ENCODE measurements around the gene MTERF4.

The MTERF4 gene

DNA sequence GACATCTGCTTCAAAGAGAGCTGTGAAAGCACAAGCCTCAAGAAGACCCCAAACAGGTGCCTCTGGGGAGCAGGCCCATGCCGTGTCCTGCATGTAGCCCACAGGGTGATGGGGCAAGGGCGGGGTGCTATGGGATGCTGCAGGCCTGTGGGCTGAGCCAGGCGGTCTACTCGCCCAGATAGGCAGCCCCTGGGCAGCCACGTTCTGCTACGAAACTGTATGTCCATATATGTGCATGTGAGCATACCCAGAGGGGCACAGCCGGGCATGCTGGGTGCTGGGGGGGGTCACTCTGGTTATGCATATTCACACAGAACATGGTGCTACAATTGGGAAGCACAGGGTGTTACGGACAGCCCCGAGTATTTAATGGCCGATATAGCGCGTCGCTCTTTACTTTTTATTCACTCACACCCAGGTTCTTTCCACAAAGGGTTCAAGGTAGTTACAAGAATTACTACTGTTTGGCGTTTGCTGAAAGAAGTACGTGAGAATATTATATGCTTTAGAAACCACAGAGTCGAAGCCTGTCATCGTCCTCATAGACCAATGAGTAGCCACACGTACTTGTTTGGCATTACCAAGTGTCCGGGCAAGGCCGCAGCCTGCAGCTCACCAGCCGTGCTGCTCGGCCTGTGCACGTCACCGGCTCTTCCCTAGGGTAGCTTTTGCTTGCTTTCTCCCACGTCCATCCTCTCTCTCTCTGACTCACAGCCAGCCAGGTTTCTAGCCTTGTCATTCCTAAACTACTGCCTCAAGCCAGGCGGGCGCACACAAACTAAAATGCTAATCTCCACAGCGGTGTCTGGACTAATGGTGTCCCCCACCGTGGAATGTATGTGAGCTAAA, 14.4 kb downstream of the MTERF4 start:
- TF ChIP-seq CTCF (conservative IDR thresholded peaks at IDR 0.05; ENCODE audit: low read length) = no peak
- no peak for DNase-seq (ENCODE audit: low read depth)
- H3K4me3 ChIP-seq (ENCODE audit: low read length) = no peak overlapping the region

DNA sequence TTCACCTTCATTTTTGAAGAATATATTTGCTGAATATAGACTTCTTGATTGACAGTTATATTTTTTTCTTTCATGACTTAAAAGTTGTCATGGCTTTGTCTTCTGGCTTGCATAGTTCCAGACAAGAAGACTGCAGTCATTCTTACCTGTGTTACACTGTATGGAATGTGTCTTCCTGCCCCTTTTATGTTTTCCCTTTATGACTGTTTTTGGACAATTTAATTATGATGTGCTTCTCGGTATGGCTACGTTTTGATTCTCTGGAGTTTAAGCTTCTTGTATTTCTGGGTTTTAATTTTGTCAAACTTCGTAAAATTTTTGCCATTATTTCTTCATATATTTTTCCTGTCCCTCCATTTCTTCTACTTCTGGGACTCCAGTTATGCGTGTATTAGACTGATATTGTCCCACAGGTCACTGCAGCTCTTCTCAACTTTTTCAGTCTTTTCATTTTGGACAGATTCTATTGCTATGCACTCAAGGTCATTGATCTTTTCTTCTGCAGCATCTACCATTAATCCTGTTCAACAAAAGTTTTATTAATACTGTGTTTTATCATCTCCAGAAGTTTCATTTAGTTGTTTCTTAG, 17.1 kb downstream of the MTERF4 start:
- H3K4me3 ChIP-seq (ENCODE audit: low read length) = no peak overlapping the region
- TF ChIP-seq CTCF (conservative IDR thresholded peaks at IDR 0.05; ENCODE audit: low read length) = no peak
- no peak for DNase-seq (ENCODE audit: low read depth)

DNA sequence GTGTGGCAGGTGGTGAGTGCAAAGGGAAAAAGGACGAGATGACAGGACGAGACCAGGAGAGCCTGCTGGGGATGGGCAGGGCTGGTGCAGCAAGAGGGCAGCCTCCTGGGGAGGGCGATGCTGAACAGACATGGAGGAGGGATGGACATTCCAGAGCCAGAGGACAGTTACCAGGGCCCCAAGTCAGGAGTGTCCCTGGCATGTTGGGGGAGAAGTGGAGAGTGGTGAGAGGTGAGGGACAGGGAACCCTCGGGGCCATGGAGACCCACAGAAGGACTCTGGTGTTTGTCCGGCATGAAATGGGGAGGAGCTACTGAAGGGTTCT, 19.0 kb downstream of the MTERF4 start:
- no peak for DNase-seq (ENCODE audit: low read depth)
- H3K4me3 ChIP-seq (ENCODE audit: low read length) = no peak overlapping the region
- TF ChIP-seq CTCF (conservative IDR thresholded peaks at IDR 0.05; ENCODE audit: low read length) = no peak

DNA sequence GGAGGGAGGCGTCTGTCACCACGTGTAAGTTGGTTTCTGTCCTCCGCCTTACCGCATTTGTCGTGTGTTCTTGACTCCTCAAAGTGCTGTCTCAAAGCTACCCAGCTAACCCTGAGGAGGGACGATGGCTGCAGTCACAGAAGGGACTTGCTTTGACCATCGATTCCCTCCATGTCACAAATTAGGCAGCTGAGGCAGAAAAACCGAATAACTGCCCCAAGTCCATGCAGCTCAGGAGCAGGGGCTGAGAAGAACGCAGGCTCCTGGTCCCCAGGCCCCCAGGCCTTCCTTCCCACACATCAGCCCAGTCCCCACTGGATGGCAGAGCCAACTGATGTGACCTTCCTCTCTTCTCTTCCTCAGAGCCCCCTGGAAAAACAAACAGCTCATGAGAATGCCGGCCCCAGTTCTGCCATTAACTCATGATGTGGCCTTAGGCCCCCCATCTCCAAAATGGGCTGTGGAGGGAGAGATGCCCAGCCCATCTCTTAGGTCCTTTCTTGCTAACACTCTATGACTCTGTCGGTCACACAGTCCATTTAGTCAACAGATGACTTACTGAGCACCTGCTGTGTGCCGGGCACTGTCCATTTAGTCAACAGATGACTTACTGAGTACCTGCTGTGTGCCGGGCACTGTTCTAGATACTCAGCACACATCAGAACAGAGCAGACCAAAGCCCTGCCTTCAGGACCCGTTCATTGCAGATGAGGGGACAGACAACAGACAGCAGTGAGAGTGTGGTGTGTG, 19.6 kb downstream of the MTERF4 start:
- DNase-seq (ENCODE audit: low read depth) = no peak
- no peak for TF ChIP-seq CTCF (conservative IDR thresholded peaks at IDR 0.05; ENCODE audit: low read length)
- no peak overlapping the region for H3K4me3 ChIP-seq (ENCODE audit: low read length)

DNA sequence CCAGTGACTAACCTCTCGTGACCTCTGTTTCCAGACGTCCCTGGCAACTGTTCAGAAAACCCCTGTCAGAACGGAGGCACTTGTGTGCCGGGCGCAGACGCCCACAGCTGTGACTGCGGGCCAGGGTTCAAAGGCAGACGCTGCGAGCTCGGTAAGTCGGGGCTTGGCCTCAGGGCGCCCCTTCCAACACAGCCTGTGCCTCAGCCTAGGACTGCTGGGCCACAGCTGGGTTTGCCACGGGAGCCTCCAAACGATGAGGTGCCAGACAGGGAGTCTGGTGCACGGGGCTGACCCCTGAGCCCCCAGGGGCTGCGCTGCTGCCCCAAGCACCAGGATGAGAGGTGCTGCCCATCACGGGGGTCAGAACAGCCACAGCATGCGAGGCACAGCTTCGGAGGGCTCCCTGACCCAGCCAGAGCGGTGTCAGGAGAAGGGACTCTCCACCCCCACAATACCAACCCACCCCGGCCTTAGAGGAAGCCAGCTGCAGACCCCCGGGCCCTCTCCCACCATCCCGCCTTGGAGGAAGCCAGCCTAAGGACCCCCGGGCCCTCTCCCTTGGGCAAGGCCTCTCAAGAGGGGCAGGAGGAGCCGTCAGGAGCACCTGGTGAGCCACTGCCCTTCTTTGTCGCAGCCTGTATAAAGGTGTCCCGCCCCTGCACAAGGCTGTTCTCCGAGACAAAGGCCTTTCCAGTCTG, 20.3 kb downstream of the MTERF4 start:
- DNase-seq (ENCODE audit: low read depth) = no peak
- H3K4me3 ChIP-seq (ENCODE audit: low read length) = no peak overlapping the region
- TF ChIP-seq CTCF (conservative IDR thresholded peaks at IDR 0.05; ENCODE audit: low read length) = no peak

GRCh38 chr2:241081190-241081642, 20.9 kb downstream of the MTERF4 start:
- no peak overlapping the region for H3K4me3 ChIP-seq (ENCODE audit: low read length)
- no peak for DNase-seq (ENCODE audit: low read depth)
- no peak for TF ChIP-seq CTCF (conservative IDR thresholded peaks at IDR 0.05; ENCODE audit: low read length)

Data from AG10803 (cell line).